WTC11 (cell line): ENCODE data around the gene PHRF1. TPM values are rescaled to one million over a fixed set of nuclear protein-coding genes. Genes with fewer than 3 reads are reported as not detected.
A peak's percentile ranks its signal among the peaks of the same experiment; 100 is the strongest.

ENCODE experiments used
- ATAC-seq: fragments of 200-7000 bp; cut with Tn5 transposase; 2 replicates; pipeline ENCODE4 v1.10.0; 2021; ENCODE audit warnings: mild to moderate bottlenecking, moderate library complexity
- CTCF ChIA-PET: fragments of 300-600 bp; sonication (Branson Sonifier 250); formaldehyde crosslinking; loops from one replicate; lab custom pipeline; 2021; ENCODE audit warnings: antibody characterized with exemption; lab: Charles Lee
- POLR2A ChIA-PET: fragments of 350-600 bp; sonication (Branson Sonifier 250); formaldehyde crosslinking; loops from one replicate; lab custom pipeline; 2021; ENCODE audit warnings: antibody characterized with exemption; lab: Charles Lee
- DNase-seq: peaks from one replicate; pipeline ENCODE4 v3.0.0; 2021; ENCODE audit warnings: low spot score
- H3K27ac Mint-ChIP-seq: 2 replicates; pipeline ENCODE4 v1.8.0; 2021; ENCODE audit warnings: mixed read lengths
- H3K27me3 Mint-ChIP-seq: 2 replicates; pipeline ENCODE4 v1.8.0; 2021; ENCODE audit warnings: low read depth, mild to moderate bottlenecking, moderate library complexity, mixed read lengths
- H3K36me3 Mint-ChIP-seq: 2 replicates; pipeline ENCODE4 v1.8.0; 2021; ENCODE audit warnings: mixed read lengths
- H3K4me1 Mint-ChIP-seq: 2 replicates; pipeline ENCODE4 v1.8.0; 2022; ENCODE audit warnings: mixed read lengths
- H3K4me3 Mint-ChIP-seq: 2 replicates; pipeline ENCODE4 v1.8.0; 2021; ENCODE audit warnings: mild to moderate bottlenecking, moderate library complexity, mixed read lengths
- H3K9me3 Mint-ChIP-seq: 2 replicates; pipeline ENCODE4 v1.8.0; 2021; ENCODE audit warnings: mixed read lengths
- ATF2 ChIP-seq: sonication (generic); formaldehyde crosslinking; IDR thresholded peaks from 2 replicates; pipeline ENCODE4 v1.8.1; 2022; ENCODE audit warnings: low read depth, missing genetic modification reagents, borderline replicate concordance
- ATF3 ChIP-seq: sonication (generic); formaldehyde crosslinking; conservative IDR thresholded peaks from 2 replicates; pipeline ENCODE4 v1.8.1; 2022; ENCODE audit warnings: mild to moderate bottlenecking, missing genetic modification reagents
- E2F1 ChIP-seq: sonication (generic); formaldehyde crosslinking; IDR thresholded peaks from 2 replicates; pipeline ENCODE4 v1.8.0; 2022; ENCODE audit warnings: mild to moderate bottlenecking, missing genetic modification reagents
- E2F5 ChIP-seq: sonication (generic); formaldehyde crosslinking; IDR thresholded peaks from 2 replicates; pipeline ENCODE4 v1.8.1; 2022; ENCODE audit warnings: mild to moderate bottlenecking, moderate library complexity, missing genetic modification reagents
- ELF4 ChIP-seq: sonication (generic); formaldehyde crosslinking; IDR thresholded peaks from 2 replicates; pipeline ENCODE4 v1.8.1; 2022; ENCODE audit warnings: low read depth, mild to moderate bottlenecking, moderate library complexity, missing genetic modification reagents
- ESRRA ChIP-seq: sonication (generic); formaldehyde crosslinking; IDR thresholded peaks from 2 replicates; pipeline ENCODE4 v1.8.1; 2022; ENCODE audit warnings: mild to moderate bottlenecking, missing genetic modification reagents, borderline replicate concordance
- ETV6 ChIP-seq: sonication (generic); formaldehyde crosslinking; IDR thresholded peaks from 2 replicates; pipeline ENCODE4 v1.8.1; 2022; ENCODE audit warnings: mild to moderate bottlenecking, missing genetic modification reagents
- GABPB1 ChIP-seq: sonication (generic); formaldehyde crosslinking; IDR thresholded peaks from 2 replicates; pipeline ENCODE4 v1.8.1; 2023; ENCODE audit warnings: mild to moderate bottlenecking, missing genetic modification reagents
- HMGA2 ChIP-seq: fragments of 250-450 bp; sonication (Bioruptor Pico); IDR thresholded peaks from 2 replicates; pipeline ENCODE4 v1.4.0; 2021; ENCODE audit warnings: mild to moderate bottlenecking, moderate library complexity
- JAZF1 ChIP-seq: fragments of 250-450 bp; sonication (Bioruptor Pico); IDR thresholded peaks from 2 replicates; pipeline ENCODE4 v1.9.0; 2021; ENCODE audit warnings: moderate library complexity, mild to moderate bottlenecking, inconsistent platforms
- MYBL2 ChIP-seq: sonication (generic); formaldehyde crosslinking; IDR thresholded peaks from 2 replicates; pipeline ENCODE4 v1.8.1; 2023; ENCODE audit warnings: mild to moderate bottlenecking, moderate library complexity, missing genetic modification reagents
- NFYB ChIP-seq: sonication (generic); formaldehyde crosslinking; conservative IDR thresholded peaks from 2 replicates; pipeline ENCODE4 v1.8.0; 2022; ENCODE audit warnings: low read depth, missing genetic modification reagents
- SMAD4 ChIP-seq: sonication (generic); formaldehyde crosslinking; IDR thresholded peaks from 2 replicates; pipeline ENCODE4 v1.8.0; 2022; ENCODE audit warnings: mild to moderate bottlenecking, missing genetic modification reagents
- USF2 ChIP-seq: sonication (generic); formaldehyde crosslinking; IDR thresholded peaks from 2 replicates; pipeline ENCODE4 v1.8.1; 2023; ENCODE audit warnings: mild to moderate bottlenecking, missing genetic modification reagents, moderate library complexity
- ZNF121 ChIP-seq: sonication (generic); formaldehyde crosslinking; IDR thresholded peaks from 2 replicates; pipeline ENCODE4 v1.8.0; 2023; ENCODE audit warnings: missing genetic modification reagents
- ZNF232 ChIP-seq: sonication (generic); formaldehyde crosslinking; IDR thresholded peaks from 2 replicates; pipeline ENCODE4 v1.8.0; 2022; ENCODE audit warnings: mild to moderate bottlenecking, missing genetic modification reagents
- ZNF317 ChIP-seq: sonication (generic); formaldehyde crosslinking; IDR thresholded peaks from 2 replicates; pipeline ENCODE4 v1.8.1; 2023; ENCODE audit warnings: low read depth, mild to moderate bottlenecking, moderate library complexity, missing genetic modification reagents, borderline replicate concordance
- ZNF671 ChIP-seq: fragments of 250-450 bp; sonication (Bioruptor Pico); IDR thresholded peaks from 2 replicates; pipeline ENCODE4 v1.8.0; 2021; ENCODE audit warnings: mild to moderate bottlenecking
- total RNA-seq: library from RNA; stranded (reverse); gene quantifications from 3 replicates; pipeline ENCODE4 v1.2.3, GENCODE V29; 2021
- TF ChIP-seq, protein P1 (sequence below): fragments of 250-450 bp; sonication (Bioruptor Pico); conservative IDR thresholded peaks from 2 replicates; pipeline ENCODE4 v1.9.0; 2021; ENCODE audit warnings: mild to moderate bottlenecking
- TF ChIP-seq, protein P2 (sequence below): fragments of 250-450 bp; sonication (Bioruptor Pico); IDR thresholded peaks from 2 replicates; pipeline ENCODE4 v1.9.0; 2021; ENCODE audit warnings: mild to moderate bottlenecking, borderline replicate concordance

PHRF1 gene
- total RNA-seq, 1 experiment from 2014 or later, result 46.9 TPM

- Mint-ChIP-seq H3K9me3 (no peaks in the 10 kb centered on the region), H3K4me3 (no peak overlapping the region), H3K27me3 (no peaks in the 10 kb centered on the region), H3K27ac (peak overlapping the region; percentile 77; the same call in 1 of the 2 replicates)
- ChIA-PET POLR2A (interaction anchor here (0.6 kb wide), 1 partner anchor 201 kb away, joined by 3 read pairs; no protein-coding TSS in a partner anchor), CTCF (no interaction called here)
- peak; percentile 90 for ATAC-seq
- TF ChIP-seq, protein P1, sequence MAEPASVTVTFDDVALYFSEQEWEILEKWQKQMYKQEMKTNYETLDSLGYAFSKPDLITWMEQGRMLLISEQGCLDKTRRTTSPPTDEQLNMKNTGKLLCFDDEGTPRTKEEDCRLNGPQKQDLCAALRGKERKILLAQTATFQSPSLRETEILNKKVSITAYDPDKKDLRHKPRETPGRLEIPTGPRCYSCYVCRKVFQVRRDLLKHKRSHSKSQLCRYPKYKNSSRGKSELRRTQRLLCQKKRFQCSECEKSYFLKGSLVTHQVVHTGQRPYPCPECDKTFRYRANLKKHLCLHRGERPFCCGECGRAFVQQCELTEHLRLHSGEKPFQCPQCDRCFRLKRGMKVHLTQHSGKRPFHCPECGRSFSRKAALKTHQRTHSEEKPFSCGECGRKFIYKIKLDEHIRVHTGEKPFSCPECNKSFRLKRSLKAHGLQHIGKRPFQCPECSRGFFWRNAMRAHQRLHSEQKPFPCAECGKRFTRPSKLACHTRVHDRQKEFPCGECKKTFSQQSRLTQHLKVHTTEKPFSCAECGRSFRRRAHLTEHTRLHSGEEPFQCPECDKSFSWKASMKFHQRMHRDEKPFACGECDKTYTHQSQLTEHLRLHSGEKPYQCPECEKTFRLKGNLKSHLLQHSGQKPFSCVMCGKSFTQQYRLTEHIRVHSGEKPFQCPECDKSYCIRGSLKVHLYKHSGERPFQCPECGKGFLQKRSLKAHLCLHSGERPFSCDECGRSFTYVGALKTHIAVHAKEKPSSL (CRISPR knock-in tag), result no peak
- TF ChIP-seq ESRRA (no peak), USF2 (CRISPR knock-in tag) (no peak), E2F5 (CRISPR knock-in tag) (no peak), ZNF317 (no peak), NFYB (CRISPR knock-in tag) (no peak), ELF4 (CRISPR knock-in tag) (no peak), GABPB1 (CRISPR knock-in tag) (no peak), SMAD4 (CRISPR knock-in tag) (no peak), ATF2 (CRISPR knock-in tag) (no peak), E2F1 (no peak), ETV6 (no peak), ZNF671 (no peak), ZNF121 (CRISPR knock-in tag) (no peak), HMGA2 (no peak), ATF3 (CRISPR knock-in tag) (no peak), JAZF1 (CRISPR knock-in tag) (no peak), MYBL2 (CRISPR knock-in tag) (no peak), ZNF232 (no peak)
- TF ChIP-seq, protein P2, sequence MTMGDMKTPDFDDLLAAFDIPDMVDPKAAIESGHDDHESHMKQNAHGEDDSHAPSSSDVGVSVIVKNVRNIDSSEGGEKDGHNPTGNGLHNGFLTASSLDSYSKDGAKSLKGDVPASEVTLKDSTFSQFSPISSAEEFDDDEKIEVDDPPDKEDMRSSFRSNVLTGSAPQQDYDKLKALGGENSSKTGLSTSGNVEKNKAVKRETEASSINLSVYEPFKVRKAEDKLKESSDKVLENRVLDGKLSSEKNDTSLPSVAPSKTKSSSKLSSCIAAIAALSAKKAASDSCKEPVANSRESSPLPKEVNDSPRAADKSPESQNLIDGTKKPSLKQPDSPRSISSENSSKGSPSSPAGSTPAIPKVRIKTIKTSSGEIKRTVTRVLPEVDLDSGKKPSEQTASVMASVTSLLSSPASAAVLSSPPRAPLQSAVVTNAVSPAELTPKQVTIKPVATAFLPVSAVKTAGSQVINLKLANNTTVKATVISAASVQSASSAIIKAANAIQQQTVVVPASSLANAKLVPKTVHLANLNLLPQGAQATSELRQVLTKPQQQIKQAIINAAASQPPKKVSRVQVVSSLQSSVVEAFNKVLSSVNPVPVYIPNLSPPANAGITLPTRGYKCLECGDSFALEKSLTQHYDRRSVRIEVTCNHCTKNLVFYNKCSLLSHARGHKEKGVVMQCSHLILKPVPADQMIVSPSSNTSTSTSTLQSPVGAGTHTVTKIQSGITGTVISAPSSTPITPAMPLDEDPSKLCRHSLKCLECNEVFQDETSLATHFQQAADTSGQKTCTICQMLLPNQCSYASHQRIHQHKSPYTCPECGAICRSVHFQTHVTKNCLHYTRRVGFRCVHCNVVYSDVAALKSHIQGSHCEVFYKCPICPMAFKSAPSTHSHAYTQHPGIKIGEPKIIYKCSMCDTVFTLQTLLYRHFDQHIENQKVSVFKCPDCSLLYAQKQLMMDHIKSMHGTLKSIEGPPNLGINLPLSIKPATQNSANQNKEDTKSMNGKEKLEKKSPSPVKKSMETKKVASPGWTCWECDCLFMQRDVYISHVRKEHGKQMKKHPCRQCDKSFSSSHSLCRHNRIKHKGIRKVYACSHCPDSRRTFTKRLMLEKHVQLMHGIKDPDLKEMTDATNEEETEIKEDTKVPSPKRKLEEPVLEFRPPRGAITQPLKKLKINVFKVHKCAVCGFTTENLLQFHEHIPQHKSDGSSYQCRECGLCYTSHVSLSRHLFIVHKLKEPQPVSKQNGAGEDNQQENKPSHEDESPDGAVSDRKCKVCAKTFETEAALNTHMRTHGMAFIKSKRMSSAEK (CRISPR knock-in tag), result no peak
- TF ChIP-seq, all 79 proteins: peak for 0
- H3K4me1 Mint-ChIP-seq, result no peaks in the 10 kb centered on the region
- H3K36me3 Mint-ChIP-seq, result peaks cover 59% of the 10 kb centered on the region
- DNase-seq, result peak; percentile 71
Measured at GRCh38 chr11:597166-597725, 21.0 kb downstream of the PHRF1 start.
